ENCODE data around the gene CIAO2A. TPM values are rescaled to one million over a fixed set of nuclear protein-coding genes. Genes with fewer than 3 reads are reported as not detected.

The CIAO2A gene
- total RNA-seq, 6 experiments from 2014 or later: 46.5 to 61.1 (median 53.2) TPM

DNA sequence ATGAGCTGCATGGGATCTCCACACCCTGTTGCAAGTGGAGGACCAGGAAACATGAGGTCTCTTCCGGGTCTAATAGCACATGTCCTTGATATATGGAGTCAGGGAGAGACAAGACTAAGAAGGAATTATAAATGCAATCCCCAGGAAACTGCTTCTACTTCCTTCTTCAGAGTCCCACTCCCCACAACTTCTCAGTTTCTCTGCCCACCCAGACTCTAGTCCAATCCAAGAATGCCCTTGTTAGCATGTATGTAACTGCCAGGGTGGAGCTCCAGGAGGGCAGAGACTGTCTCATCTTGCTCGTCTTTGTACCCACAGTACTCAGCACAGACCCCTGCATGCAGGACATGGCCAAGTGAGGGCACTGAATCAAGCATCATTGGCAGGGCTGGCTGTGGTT, 55.7 kb downstream of the CIAO2A start:
- no peak overlapping the region for H3K27ac Mint-ChIP-seq
- H3K9me3 Mint-ChIP-seq: no peaks in the 10 kb centered on the region
- H3K4me1 Mint-ChIP-seq (ENCODE audit: low read depth): no peaks in the 10 kb centered on the region
- TF ChIP-seq, protein P1, sequence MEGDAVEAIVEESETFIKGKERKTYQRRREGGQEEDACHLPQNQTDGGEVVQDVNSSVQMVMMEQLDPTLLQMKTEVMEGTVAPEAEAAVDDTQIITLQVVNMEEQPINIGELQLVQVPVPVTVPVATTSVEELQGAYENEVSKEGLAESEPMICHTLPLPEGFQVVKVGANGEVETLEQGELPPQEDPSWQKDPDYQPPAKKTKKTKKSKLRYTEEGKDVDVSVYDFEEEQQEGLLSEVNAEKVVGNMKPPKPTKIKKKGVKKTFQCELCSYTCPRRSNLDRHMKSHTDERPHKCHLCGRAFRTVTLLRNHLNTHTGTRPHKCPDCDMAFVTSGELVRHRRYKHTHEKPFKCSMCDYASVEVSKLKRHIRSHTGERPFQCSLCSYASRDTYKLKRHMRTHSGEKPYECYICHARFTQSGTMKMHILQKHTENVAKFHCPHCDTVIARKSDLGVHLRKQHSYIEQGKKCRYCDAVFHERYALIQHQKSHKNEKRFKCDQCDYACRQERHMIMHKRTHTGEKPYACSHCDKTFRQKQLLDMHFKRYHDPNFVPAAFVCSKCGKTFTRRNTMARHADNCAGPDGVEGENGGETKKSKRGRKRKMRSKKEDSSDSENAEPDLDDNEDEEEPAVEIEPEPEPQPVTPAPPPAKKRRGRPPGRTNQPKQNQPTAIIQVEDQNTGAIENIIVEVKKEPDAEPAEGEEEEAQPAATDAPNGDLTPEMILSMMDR (IDR thresholded peaks at IDR 0.05): no peak
- H3K36me3 Mint-ChIP-seq (ENCODE audit: low read depth): no peaks in the 10 kb centered on the region; the same call in 1 of the 2 replicates
- H3K27me3 Mint-ChIP-seq (ENCODE audit: insufficient read depth): no peaks in the 10 kb centered on the region; the same call in none of the 2 replicates
- no peak for DNase-seq
- no peak overlapping the region for H3K4me3 Mint-ChIP-seq

DNA sequence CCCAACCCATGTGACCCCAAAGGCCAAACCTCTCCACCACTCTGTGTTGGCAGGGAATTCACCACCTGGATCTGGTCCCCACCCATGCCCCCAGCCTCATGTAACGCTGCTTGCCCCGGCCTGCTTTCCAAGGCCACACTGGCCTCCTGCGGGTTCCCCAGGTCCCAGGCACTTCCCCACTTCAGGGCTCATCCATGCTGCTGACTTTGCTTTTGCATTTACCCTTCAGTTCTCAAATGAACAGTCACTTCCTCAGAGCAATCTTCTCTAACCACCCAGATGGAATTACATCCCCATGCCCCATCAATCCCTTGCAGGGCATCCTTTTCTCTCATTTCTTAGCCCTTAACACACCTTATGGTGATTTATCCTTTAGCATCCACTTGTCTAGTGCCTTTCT, 56.5 kb downstream of the CIAO2A start:
- Mint-ChIP-seq H3K9me3 (no peaks in the 10 kb centered on the region), H3K27me3 (ENCODE audit: insufficient read depth) (no peaks in the 10 kb centered on the region; the same call in none of the 2 replicates)
- TF ChIP-seq, protein P1 (IDR thresholded peaks at IDR 0.05): no peak

DNA sequence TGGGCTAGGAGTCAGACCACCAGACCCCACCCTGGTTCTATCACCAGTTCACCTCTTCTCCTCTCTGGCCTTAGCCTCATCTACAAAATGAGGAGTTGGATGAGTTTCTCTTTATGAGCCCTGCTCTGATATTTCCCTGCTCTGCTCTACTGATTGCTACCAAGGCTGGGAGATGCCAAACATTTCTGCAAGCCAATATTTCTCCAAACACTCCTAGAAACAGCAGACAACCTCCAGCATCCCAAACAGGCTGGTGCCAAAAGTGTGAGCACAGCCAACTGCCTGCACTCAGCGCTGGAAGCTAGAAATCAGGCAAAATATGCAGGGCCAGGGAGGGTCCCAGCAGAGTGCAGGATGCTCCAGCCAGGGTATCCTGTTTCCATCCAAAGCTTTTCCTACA, 58.1 kb downstream of the CIAO2A start:
- no peak for DNase-seq
- TF ChIP-seq, protein P1 (IDR thresholded peaks at IDR 0.05): no peak
- H3K36me3 Mint-ChIP-seq (ENCODE audit: low read depth): no peaks in the 10 kb centered on the region; the same call in 1 of the 2 replicates
- H3K27ac Mint-ChIP-seq: no peak overlapping the region
- H3K4me3 Mint-ChIP-seq: no peak overlapping the region
- no peaks in the 10 kb centered on the region for H3K9me3 Mint-ChIP-seq
- H3K27me3 Mint-ChIP-seq (ENCODE audit: insufficient read depth): no peaks in the 10 kb centered on the region; the same call in 1 of the 2 replicates
- no peaks in the 10 kb centered on the region for H3K4me1 Mint-ChIP-seq (ENCODE audit: low read depth)

More for the DNA sequence above, 56.5 kb downstream of the CIAO2A start:
- H3K27ac Mint-ChIP-seq: no peak overlapping the region
- no peaks in the 10 kb centered on the region for H3K4me1 Mint-ChIP-seq (ENCODE audit: low read depth)
- no peaks in the 10 kb centered on the region; the same call in 1 of the 2 replicates for H3K36me3 Mint-ChIP-seq (ENCODE audit: low read depth)
- no peak for DNase-seq
- H3K4me3 Mint-ChIP-seq: no peak overlapping the region

DNA sequence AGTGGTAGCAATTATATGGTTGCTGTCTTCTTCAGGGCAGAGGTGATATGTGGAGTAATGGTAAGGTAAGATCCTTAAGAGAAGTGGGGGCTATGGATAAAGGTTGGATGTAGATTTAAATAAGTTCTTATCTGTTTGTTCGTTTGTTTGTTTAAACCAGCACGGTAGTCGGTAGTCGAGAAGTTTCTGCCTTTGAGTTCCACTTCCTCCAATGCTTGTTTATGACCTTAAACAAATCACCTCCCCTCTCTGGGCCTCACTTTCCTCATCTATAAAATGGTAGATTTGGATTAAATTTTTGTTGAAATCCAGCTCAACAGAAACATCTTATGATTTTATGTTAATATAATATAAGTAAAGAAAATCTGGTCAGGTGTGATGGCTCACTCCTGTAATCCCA, 59.1 kb downstream of the CIAO2A start:
- TF ChIP-seq, protein P1 (IDR thresholded peaks at IDR 0.05): no peak
- H3K4me1 Mint-ChIP-seq (ENCODE audit: low read depth): no peaks in the 10 kb centered on the region
- H3K27me3 Mint-ChIP-seq (ENCODE audit: insufficient read depth): no peaks in the 10 kb centered on the region; the same call in 1 of the 2 replicates
- H3K9me3 Mint-ChIP-seq: no peaks in the 10 kb centered on the region
- H3K27ac Mint-ChIP-seq: no peak overlapping the region
- no peak for DNase-seq
- H3K4me3 Mint-ChIP-seq: no peak overlapping the region
- no peaks in the 10 kb centered on the region for H3K36me3 Mint-ChIP-seq (ENCODE audit: low read depth)

DNA sequence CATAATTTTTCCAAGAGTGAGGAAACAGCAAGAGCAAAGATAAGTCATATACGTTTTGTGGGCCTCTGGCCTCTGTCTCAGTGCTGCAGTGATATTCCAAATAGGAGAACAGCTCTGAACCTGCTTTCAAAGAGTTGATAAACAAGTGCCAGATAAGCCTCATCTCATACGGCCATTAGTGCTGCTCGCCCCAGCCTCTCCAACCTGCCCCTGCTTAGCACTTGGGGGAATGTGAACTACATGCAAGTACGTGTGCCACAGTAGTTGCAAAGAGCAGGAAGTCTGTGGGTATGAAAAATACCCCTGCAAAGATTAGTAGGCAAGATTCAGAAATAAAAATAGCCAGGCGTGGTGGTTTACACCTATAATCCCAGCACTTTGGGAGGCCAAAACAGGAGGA, 61.3 kb downstream of the CIAO2A start:
- no peaks in the 10 kb centered on the region for H3K36me3 Mint-ChIP-seq (ENCODE audit: low read depth)
- H3K9me3 Mint-ChIP-seq: no peaks in the 10 kb centered on the region
- H3K27ac Mint-ChIP-seq: no peak overlapping the region
- TF ChIP-seq, protein P1 (IDR thresholded peaks at IDR 0.05): no peak
- H3K4me1 Mint-ChIP-seq (ENCODE audit: low read depth): peaks cover 11% of the 10 kb centered on the region
- no peak for DNase-seq
- H3K4me3 Mint-ChIP-seq: no peak overlapping the region
- no peaks in the 10 kb centered on the region for H3K27me3 Mint-ChIP-seq (ENCODE audit: insufficient read depth)

DNA sequence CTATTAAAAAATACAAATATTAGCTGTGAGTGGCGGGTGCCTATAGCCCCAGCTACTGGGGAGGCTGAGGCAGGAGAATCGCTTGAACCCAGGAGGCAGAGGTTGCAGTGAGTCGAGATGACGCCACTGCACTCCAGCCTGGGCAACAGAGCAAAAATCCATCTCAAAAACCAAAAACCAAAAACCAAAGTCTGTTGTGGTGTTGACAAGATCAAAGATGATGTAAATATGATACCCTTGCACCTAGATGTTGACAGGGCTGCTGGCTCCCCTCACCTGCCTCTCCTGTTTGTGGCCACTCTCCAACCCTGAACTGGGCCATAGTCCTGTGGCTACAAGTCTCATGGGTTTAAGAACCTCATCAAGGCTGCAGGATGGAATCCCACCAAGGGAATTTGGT, 63.5 kb downstream of the CIAO2A start:
- H3K9me3 Mint-ChIP-seq: no peaks in the 10 kb centered on the region
- no peaks in the 10 kb centered on the region for H3K36me3 Mint-ChIP-seq (ENCODE audit: low read depth)
- TF ChIP-seq, protein P1 (IDR thresholded peaks at IDR 0.05): no peak
- no peak overlapping the region for H3K4me3 Mint-ChIP-seq
- H3K27me3 Mint-ChIP-seq (ENCODE audit: insufficient read depth): no peaks in the 10 kb centered on the region; the same call in 1 of the 2 replicates
- no peak for DNase-seq
- no peak overlapping the region for H3K27ac Mint-ChIP-seq
- peaks cover 14% of the 10 kb centered on the region for H3K4me1 Mint-ChIP-seq (ENCODE audit: low read depth)

Data from HFFc6 (cell line).